HCT116 (cell line): ENCODE data around the gene STAMBPL1. TPM values are rescaled to one million over a fixed set of nuclear protein-coding genes. Genes with fewer than 3 reads are reported as not detected.

Experiments
- ATAC-seq: fragments of 200-7000 bp; cut with Tn5 transposase; 2 replicates; pipeline ENCODE4 v1.9.1; 2020; ENCODE audit warnings: mild to moderate bottlenecking, moderate library complexity
- BruUV-seq: library from RNA; stranded (reverse); fragments of 400-500 nt; replicated peaks from 2 replicates; lab custom pipeline; 2021; lab: Mats Ljungman, UMichigan
- CTCF ChIA-PET: fragments of 300-600 bp; sonication (Branson Sonifier 250); formaldehyde crosslinking; loops from one replicate; lab custom pipeline; 2021; ENCODE audit warnings: antibody characterized with exemption; lab: Charles Lee
- POLR2A ChIA-PET: fragments of 300-600, 350-600 bp; sonication (Branson Sonifier 250); formaldehyde crosslinking; loops from one replicate; lab custom pipeline; 2021; ENCODE audit warnings: antibody characterized with exemption; lab: Charles Lee
- RAD21 ChIA-PET, 2 experiments: fragments of 300-600 bp; sonication (Branson Sonifier 250); formaldehyde crosslinking; loops; one replicate each; lab custom pipeline; 2023; ENCODE audit warnings: low total read pairs in 2 of 2; ENCODE audit not compliant: uncharacterized antibody in 2 of 2, unreplicated experiment in 2 of 2, low non-redundant PET in 1 of 2; lab: Charles Lee
- DNase-seq: peaks from one replicate; pipeline ENCODE4 v3.0.0-alpha.2; 2010; ENCODE audit warnings: low read depth, low spot score
- H2AFZ ChIP-seq: fragments of 200-600 bp; shearing (Covaris generic), sonication (generic); 2 replicates; pipeline ENCODE4 v1.6.1; 2017; ENCODE audit warnings: low read depth, mixed run types, mixed read lengths, antibody characterized with exemption, low read length; ENCODE audit not compliant: poor library complexity, severe bottlenecking
- H3K27ac ChIP-seq: 2 replicates; pipeline ENCODE4 v1.5.1; 2012; ENCODE audit warnings: low read depth, low read length
- H3K27me3 ChIP-seq: fragments of 200-600 bp; sonication (generic); 2 replicates; pipeline ENCODE4 v1.6.1; 2016; ENCODE audit warnings: mixed run types, low read length, mixed read lengths; ENCODE audit not compliant: insufficient read depth
- H3K36me3 ChIP-seq, 2 experiments: fragments of 200-500 bp in 1 of 2; fragments of 200-600 bp in 1 of 2; sonication (Bioruptor generic) in 1 of 2; sonication (generic) in 1 of 2; 2 replicates each; pipeline versions ENCODE4 v1.5.1 to v1.6.1; 2014 to 2016; ENCODE audit warnings: low read length in 2 of 2, inconsistent platforms in 1 of 2, mixed read lengths in 1 of 2, mixed run types in 1 of 2; ENCODE audit not compliant: insufficient read depth in 2 of 2, control insufficient read depth in 1 of 2
- H3K4me1 ChIP-seq, 2 experiments: fragments of 200-600 bp in 1 of 2; sonication (generic) in 1 of 2; 2 replicates each; pipeline versions ENCODE4 v1.5.1 to v1.6.1; 2012 to 2017; ENCODE audit warnings: low read length in 2 of 2, inconsistent platforms in 1 of 2, mild to moderate bottlenecking in 1 of 2, mixed read lengths in 1 of 2, mixed run types in 1 of 2, moderate library complexity in 1 of 2; ENCODE audit not compliant: insufficient read depth in 2 of 2, control insufficient read depth in 1 of 2
- H3K4me2 ChIP-seq: fragments of 200-600 bp; sonication (generic); 2 replicates; pipeline ENCODE4 v1.6.1; 2017; ENCODE audit warnings: mixed run types, low read length, mixed read lengths
- H3K4me3 ChIP-seq, 2 experiments: fragments of 200-600 bp in 1 of 2; sonication (generic) in 1 of 2; replicated peaks in 1 of 2; 2 replicates each; pipeline ENCODE4 v1.5.1; 2011 to 2016; ENCODE audit warnings: low read length in 2 of 2, control low read depth in 1 of 2, low read depth in 1 of 2, mild to moderate bottlenecking in 1 of 2, mixed read lengths in 1 of 2, mixed run types in 1 of 2
- H3K79me2 ChIP-seq: fragments of 200-600 bp; sonication (generic); 2 replicates; pipeline ENCODE4 v1.6.1; 2017; ENCODE audit warnings: mild to moderate bottlenecking, mixed run types, low read length, moderate library complexity, mixed read lengths; ENCODE audit not compliant: insufficient read depth
- H3K9ac ChIP-seq: fragments of 200-600 bp; sonication (generic); 2 replicates; pipeline ENCODE4 v1.6.1; 2016; ENCODE audit warnings: low read length, mixed read lengths
- H3K9me2 ChIP-seq: fragments of 200-600 bp; sonication (generic), shearing (Covaris generic); 2 replicates; pipeline ENCODE4 v1.6.1; 2017; ENCODE audit warnings: mixed run types, mild to moderate bottlenecking, moderate library complexity; ENCODE audit not compliant: insufficient read depth
- H3K9me3 ChIP-seq, 2 experiments: fragments of 200-500 bp in 1 of 2; fragments of 200-600 bp in 1 of 2; sonication (Bioruptor generic) in 1 of 2; sonication (generic) in 1 of 2; 2 replicates each; pipeline ENCODE4 v1.6.1; 2014 to 2017; ENCODE audit warnings: low read length in 2 of 2, mixed read lengths in 2 of 2, inconsistent platforms in 1 of 2, low read depth in 1 of 2, mild to moderate bottlenecking in 1 of 2, mixed run types in 1 of 2, moderate library complexity in 1 of 2; ENCODE audit not compliant: control insufficient read depth in 1 of 2, insufficient read depth in 1 of 2
- H4K20me1 ChIP-seq: fragments of 200-600 bp; sonication (generic), shearing (Covaris generic); 2 replicates; pipeline ENCODE4 v1.6.1; 2017; ENCODE audit warnings: mixed run types, mild to moderate bottlenecking, moderate library complexity; ENCODE audit not compliant: insufficient read depth
- CBX3 ChIP-seq: IDR thresholded peaks from 2 replicates; pipeline ENCODE4 v1.6.1; 2012; ENCODE audit warnings: low read depth
- CEBPB ChIP-seq: IDR thresholded peaks from 2 replicates; pipeline ENCODE4 v1.6.1; 2012; ENCODE audit warnings: low read depth
- EZH2 ChIP-seq: fragments of 200-600 bp; sonication (generic); IDR thresholded peaks from 2 replicates; pipeline ENCODE4 v1.6.1; 2017; ENCODE audit warnings: antibody characterized with exemption, mixed run types
- EZH2phosphoT487 ChIP-seq: fragments of 200-600 bp; IDR thresholded peaks from 2 replicates; pipeline ENCODE4 v1.6.1; 2018; ENCODE audit warnings: antibody characterized with exemption, borderline replicate concordance
- FOSL1 ChIP-seq: IDR thresholded peaks from 2 replicates; pipeline ENCODE4 v1.6.1; 2012; ENCODE audit warnings: low read depth
- JUND ChIP-seq: IDR thresholded peaks from 2 replicates; pipeline ENCODE4 v1.6.1; 2012
- POLR2A ChIP-seq: IDR thresholded peaks from 2 replicates; pipeline ENCODE4 v1.7.0; 2011; ENCODE audit warnings: borderline replicate concordance; ENCODE audit not compliant: insufficient read depth, insufficient read length; ENCODE audit errors: extremely low read depth
- POLR2AphosphoS5 ChIP-seq: IDR thresholded peaks from 2 replicates; pipeline ENCODE4 v1.6.1; 2011; ENCODE audit warnings: mild to moderate bottlenecking, low read depth, low read length, moderate library complexity
- RAD21 ChIP-seq: IDR thresholded peaks from 2 replicates; pipeline ENCODE4 v1.6.1; 2012; ENCODE audit warnings: low read depth, mild to moderate bottlenecking
- SIN3A ChIP-seq: IDR thresholded peaks from 2 replicates; pipeline ENCODE4 v1.6.1; 2012; ENCODE audit warnings: low read depth
- SP1 ChIP-seq: IDR thresholded peaks from 2 replicates; pipeline ENCODE4 v1.6.1; 2012; ENCODE audit warnings: low read depth
- SRF ChIP-seq: IDR thresholded peaks from 2 replicates; pipeline ENCODE4 v1.6.1; 2012; ENCODE audit warnings: low read depth
- TCF7L2 ChIP-seq: IDR thresholded peaks from 2 replicates; pipeline ENCODE4 v1.7.0; 2011; ENCODE audit warnings: borderline replicate concordance, inconsistent platforms; ENCODE audit not compliant: insufficient read depth, insufficient read length; ENCODE audit errors: extremely low read depth
- ZFX ChIP-seq: fragments of 450-650 bp; IDR thresholded peaks from 2 replicates; pipeline ENCODE4 v1.6.1; 2017
- intact Hi-C: fragments of 100-400 bp; cut with micrococcal nuclease; formaldehyde crosslinking; loops from 2 replicates; pipeline ENCODE4 v1.10.0; 2022
- total RNA-seq: library from RNA; stranded (reverse); gene quantifications from one replicate; pipeline ENCODE4 v1.2.1, GENCODE V29; 2021; ENCODE audit not compliant: unreplicated experiment

STAMBPL1 gene
- total RNA-seq, 1 experiment from 2014 or later: 11.0 TPM

DNA sequence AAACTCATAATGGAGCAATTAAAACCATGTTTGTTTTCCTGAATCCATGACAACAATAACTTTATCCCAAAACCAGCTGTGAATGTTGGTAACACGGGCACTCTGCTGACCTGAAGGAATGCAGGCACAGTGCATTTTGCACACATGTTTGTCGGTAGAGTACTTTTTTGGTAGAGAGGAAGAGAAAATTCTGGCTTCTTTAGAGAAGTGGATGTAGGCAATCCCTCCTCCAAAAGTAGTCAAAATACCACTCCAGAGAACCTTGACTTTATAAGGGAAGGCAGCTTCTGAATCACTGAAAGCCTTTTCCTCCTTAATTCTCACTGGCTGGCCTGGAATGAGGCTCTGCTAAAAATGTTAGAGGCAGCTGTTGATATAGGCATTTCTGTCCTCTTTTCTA, 88.3 kb downstream of the STAMBPL1 start:
- no peaks in the 10 kb centered on the region for H3K4me1 ChIP-seq
- TF ChIP-seq EZH2phosphoT487 (no peak), POLR2AphosphoS5 (no peak)
- TF ChIP-seq, all 23 proteins: peak for 0
- RAD21 ChIA-PET: no interaction called here

DNA sequence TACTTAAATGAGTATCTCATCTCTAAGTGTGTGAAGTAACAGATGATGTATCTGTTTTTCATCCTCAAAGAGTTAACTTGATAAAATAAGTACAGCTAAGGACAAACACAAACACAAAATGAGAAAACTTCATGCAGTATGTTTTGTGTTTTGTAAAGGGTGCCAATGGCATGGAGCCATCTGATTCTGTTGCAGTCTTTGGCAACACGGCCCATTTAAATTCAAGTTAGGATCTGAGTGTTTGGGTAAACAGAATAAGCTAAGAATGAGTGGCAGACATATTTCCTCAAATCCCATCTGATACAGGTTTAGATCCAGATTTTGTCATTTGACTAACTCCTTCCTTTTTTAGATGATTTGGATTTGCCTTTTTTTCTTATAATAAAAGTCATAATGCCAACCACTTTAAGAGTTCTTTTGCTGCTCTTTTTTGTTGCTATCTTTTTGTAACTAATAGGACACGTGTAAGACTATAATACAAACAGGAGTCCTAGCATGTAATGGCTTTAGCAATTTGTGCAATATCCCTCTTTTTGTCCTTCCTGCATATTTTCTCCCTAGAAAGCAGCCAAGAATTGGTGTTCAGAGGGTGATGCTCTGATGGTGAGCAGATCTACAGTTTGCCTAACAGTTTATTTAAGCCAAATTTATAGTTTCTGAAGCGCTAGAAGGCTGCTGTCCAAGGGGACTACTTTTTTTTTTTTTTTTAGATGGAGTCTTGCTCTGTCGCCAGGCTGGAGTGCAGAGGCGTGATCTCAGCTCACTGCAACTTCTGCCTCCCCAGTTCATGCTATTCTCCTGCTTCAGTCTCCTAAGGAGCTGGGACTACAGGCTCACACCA, 91.4 kb downstream of the STAMBPL1 start:
- Histone ChIP-seq H3K4me1 (no peaks in the 10 kb centered on the region; a peak in 1 of 4 replicates), H3K4me3 (no peak overlapping the region), H3K27ac (no peak overlapping the region), H2AFZ (no peak overlapping the region), H3K9me2 (no peaks in the 10 kb centered on the region), H4K20me1 (no peaks in the 10 kb centered on the region), H3K9me3 (no peaks in the 10 kb centered on the region), H3K9ac (no peak overlapping the region), H3K4me2 (no peak overlapping the region), H3K79me2 (no peaks in the 10 kb centered on the region), H3K36me3 (no peaks in the 10 kb centered on the region), H3K27me3 (no peaks in the 10 kb centered on the region)
- no peak for TF ChIP-seq POLR2A
- no peak for TF ChIP-seq SIN3A
- no peak for TF ChIP-seq POLR2AphosphoS5
- no peak for TF ChIP-seq TCF7L2
- TF ChIP-seq SP1: no peak
- TF ChIP-seq EZH2: no peak
- TF ChIP-seq CEBPB: no peak
- no peak for TF ChIP-seq FOSL1
- TF ChIP-seq CBX3: no peak
- TF ChIP-seq SRF: no peak
- TF ChIP-seq JUND: no peak
- TF ChIP-seq ZFX: no peak
- no peak for TF ChIP-seq RAD21
- CTCF ChIA-PET: no interaction called here
- RAD21 ChIA-PET: no interaction called here
- POLR2A ChIA-PET: no interaction called here
- BruUV-seq: no TSS peak
- ATAC-seq (no peak), DNase-seq (no peak)
- intact Hi-C loops: no loop called here

More for the DNA sequence above, 88.3 kb downstream of the STAMBPL1 start:
- H3K9me2 ChIP-seq: no peaks in the 10 kb centered on the region
- H3K4me3 ChIP-seq: no peak overlapping the region
- ATAC-seq: no peak
- no TSS peak for BruUV-seq
- no peaks in the 10 kb centered on the region for H3K27me3 ChIP-seq
- no peaks in the 10 kb centered on the region for H4K20me1 ChIP-seq
- no peaks in the 10 kb centered on the region for H3K36me3 ChIP-seq
- intact Hi-C loops: no loop called here
- no peak overlapping the region for H3K9ac ChIP-seq
- H3K9me3 ChIP-seq: no peaks in the 10 kb centered on the region
- no peak overlapping the region for H3K27ac ChIP-seq
- no peaks in the 10 kb centered on the region for H3K79me2 ChIP-seq
- ChIA-PET CTCF (no interaction called here), POLR2A (no interaction called here)
- H3K4me2 ChIP-seq: no peak overlapping the region
- H2AFZ ChIP-seq: no peak overlapping the region
- DNase-seq: no peak

Other genes starting within 250 kb of the STAMBPL1 start
- gene LIPF, start 215.8 kb upstream of the STAMBPL1 start, total RNA-seq: not detected
- not detected for gene LIPK, start 174.0 kb upstream of the STAMBPL1 start, total RNA-seq
- not detected for gene LIPN, start 120.2 kb upstream of the STAMBPL1 start, total RNA-seq
- gene LIPM, start 77.5 kb upstream of the STAMBPL1 start, total RNA-seq: not detected
- 2.3 TPM for gene ANKRD22, start 28.4 kb upstream of the STAMBPL1 start, total RNA-seq
- gene ACTA2, start 72.5 kb downstream of the STAMBPL1 start, total RNA-seq: 9.4 TPM
- 9.3 TPM for gene FAS, start 110.6 kb downstream of the STAMBPL1 start, total RNA-seq